BLaER1 (cell line): ENCODE data around the gene KLF16.
A peak's percentile ranks its signal among the peaks of the same experiment; 100 is the strongest.

Experiments
- H3K27ac ChIP-seq: shearing (Covaris generic); formaldehyde crosslinking; 2 replicates; pipeline ENCODE4 v1.8.1; 2022
- H3K27me3 ChIP-seq: shearing (Covaris generic); formaldehyde crosslinking; 2 replicates; pipeline ENCODE4 v1.8.1; 2022
- H3K36me3 ChIP-seq: shearing (Covaris generic); formaldehyde crosslinking; 2 replicates; pipeline ENCODE4 v1.8.1; 2022
- H3K4me1 ChIP-seq: shearing (Covaris generic); formaldehyde crosslinking; 2 replicates; pipeline ENCODE4 v1.8.1; 2022
- H3K4me2 ChIP-seq: shearing (Covaris generic); formaldehyde crosslinking; 2 replicates; pipeline ENCODE4 v1.8.1; 2022
- H3K4me3 ChIP-seq: shearing (Covaris generic); formaldehyde crosslinking; 2 replicates; pipeline ENCODE4 v1.8.1; 2022
- H3K9ac ChIP-seq: shearing (Covaris generic); formaldehyde crosslinking; 2 replicates; pipeline ENCODE4 v1.8.1; 2022
- H3K9me3 ChIP-seq: shearing (Covaris generic); formaldehyde crosslinking; 2 replicates; pipeline ENCODE4 v1.8.1; 2022
- H4K20me1 ChIP-seq: shearing (Covaris generic); formaldehyde crosslinking; 2 replicates; pipeline ENCODE4 v1.8.1; 2022
- Cebpa-rat ChIP-seq: shearing (Covaris generic); IDR thresholded peaks from 2 replicates; pipeline ENCODE4 v1.8.1; 2022

Gene KLF16

GRCh38 chr19:1832046-1832663 lies 31.2 kb downstream of the KLF16 start:
- Histone ChIP-seq H3K36me3 (peaks cover 97% of the 10 kb centered on the region), H4K20me1 (peaks cover 100% of the 10 kb centered on the region), H3K27me3 (no peaks in the 10 kb centered on the region), H3K9ac (no peak overlapping the region; the same call in 1 of the 2 replicates), H3K27ac (0 out of 2 replicates have a peak overlapping the region, but pooled peaks have one; percentile 6), H3K4me2 (peak overlapping the region; percentile 18), H3K9me3 (no peaks in the 10 kb centered on the region), H3K4me1 (peaks cover 79% of the 10 kb centered on the region), H3K4me3 (no peak overlapping the region)
- TF ChIP-seq Cebpa-rat, result no peak

- no peaks in the 10 kb centered on the region for H3K9me3 ChIP-seq
- TF ChIP-seq Cebpa-rat, result no peak
- H3K4me2 ChIP-seq, result peak overlapping the region; percentile 31
- no peak overlapping the region for H3K4me3 ChIP-seq
- H3K36me3 ChIP-seq, result peaks cover 93% of the 10 kb centered on the region
- H3K27ac ChIP-seq, result no peak overlapping the region
- peaks cover 81% of the 10 kb centered on the region for H3K4me1 ChIP-seq
- no peak overlapping the region for H3K9ac ChIP-seq
- no peaks in the 10 kb centered on the region for H3K27me3 ChIP-seq
- H4K20me1 ChIP-seq, result peaks cover 100% of the 10 kb centered on the region
Measured at GRCh38 chr19:1830978-1831377, 32.4 kb downstream of the KLF16 start.

- Histone ChIP-seq H3K27ac (no peak overlapping the region), H3K4me3 (no peak overlapping the region), H3K9me3 (no peaks in the 10 kb centered on the region), H3K4me1 (peaks cover 80% of the 10 kb centered on the region), H3K9ac (0 out of 2 replicates have a peak overlapping the region, but pooled peaks have one; percentile 7), H3K36me3 (peaks cover 93% of the 10 kb centered on the region), H3K4me2 (peak overlapping the region; percentile 31), H4K20me1 (peaks cover 100% of the 10 kb centered on the region), H3K27me3 (no peaks in the 10 kb centered on the region)
- peak; percentile 44; the same call in 1 of the 2 replicates for TF ChIP-seq Cebpa-rat
Measured at GRCh38 chr19:1830568-1830967, 32.8 kb downstream of the KLF16 start.

GRCh38 chr19:1829958-1830357 lies 33.4 kb downstream of the KLF16 start:
- no peaks in the 10 kb centered on the region for H3K27me3 ChIP-seq
- H3K27ac ChIP-seq, result no peak overlapping the region
- H3K4me3 ChIP-seq, result no peak overlapping the region
- H3K4me1 ChIP-seq, result peaks cover 78% of the 10 kb centered on the region
- peaks cover 93% of the 10 kb centered on the region for H3K36me3 ChIP-seq
- peak overlapping the region; percentile 31 for H3K4me2 ChIP-seq
- 0 out of 2 replicates have a peak overlapping the region, but pooled peaks have one; percentile 7 for H3K9ac ChIP-seq
- H4K20me1 ChIP-seq, result peaks cover 100% of the 10 kb centered on the region
- H3K9me3 ChIP-seq, result no peaks in the 10 kb centered on the region
- no peak for TF ChIP-seq Cebpa-rat

DNA sequence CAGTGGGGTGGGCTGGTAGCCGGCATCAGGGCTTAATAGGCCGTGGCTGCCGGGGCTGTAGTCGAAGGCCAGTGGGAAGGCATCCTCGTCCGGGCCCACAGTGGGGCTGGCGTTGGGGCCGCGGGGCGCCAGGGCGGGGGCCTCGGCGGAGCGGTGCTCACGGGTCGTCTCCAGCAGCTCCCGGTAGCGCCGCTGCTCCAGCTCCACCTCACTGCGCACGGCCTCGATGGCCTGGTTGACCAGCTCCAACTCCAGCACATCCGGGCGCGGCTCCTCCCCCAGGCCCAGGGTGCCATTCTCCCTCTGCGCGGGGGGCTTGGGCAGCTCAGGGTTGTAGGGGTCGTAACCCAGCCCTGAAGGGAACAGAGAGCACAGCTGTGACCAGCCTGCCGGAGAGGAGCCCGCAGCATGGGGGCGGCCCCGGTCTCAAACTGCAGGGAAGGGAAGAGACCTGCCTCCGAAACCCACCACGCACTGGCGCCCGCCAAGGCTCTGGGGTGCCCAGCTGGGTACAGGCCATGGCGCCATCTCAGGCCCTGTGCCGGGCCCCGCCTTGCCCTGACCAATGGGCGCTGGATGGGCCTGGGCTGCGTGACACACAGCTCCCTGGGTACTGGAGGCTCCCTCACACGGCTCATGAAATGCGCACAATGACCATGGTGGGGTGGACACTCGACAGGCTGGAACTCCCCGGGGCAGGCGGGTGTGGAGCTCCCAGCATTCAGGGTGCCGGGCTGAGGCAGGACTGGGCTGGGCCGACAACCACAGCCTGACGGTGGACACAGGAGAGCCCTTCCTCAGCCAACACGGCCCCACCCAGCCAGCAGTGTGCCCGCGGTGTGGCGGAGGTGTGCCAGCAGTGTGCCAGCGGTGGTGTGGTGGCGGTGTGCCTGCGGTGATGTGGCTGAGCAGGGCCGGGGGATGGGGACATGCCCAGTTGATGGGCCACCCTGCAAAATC lies 34.8 kb downstream of the KLF16 start:
- Histone ChIP-seq H4K20me1 (peaks cover 100% of the 10 kb centered on the region), H3K9me3 (no peaks in the 10 kb centered on the region), H3K27ac (no peak overlapping the region), H3K4me1 (peaks cover 67% of the 10 kb centered on the region), H3K27me3 (no peaks in the 10 kb centered on the region), H3K9ac (no peak overlapping the region), H3K36me3 (peaks cover 93% of the 10 kb centered on the region), H3K4me3 (no peak overlapping the region), H3K4me2 (no peak overlapping the region)
- TF ChIP-seq Cebpa-rat, result no peak

- Histone ChIP-seq H3K4me2 (peak overlapping the region; percentile 40; the same call in 1 of the 2 replicates), H3K9ac (no peak overlapping the region), H3K27me3 (no peaks in the 10 kb centered on the region), H3K36me3 (peaks cover 93% of the 10 kb centered on the region), H3K9me3 (no peaks in the 10 kb centered on the region), H4K20me1 (peaks cover 100% of the 10 kb centered on the region), H3K4me1 (peaks cover 62% of the 10 kb centered on the region), H3K4me3 (no peak overlapping the region), H3K27ac (no peak overlapping the region)
- no peak for TF ChIP-seq Cebpa-rat
Measured at GRCh38 chr19:1827566-1828278, 35.7 kb downstream of the KLF16 start.

DNA sequence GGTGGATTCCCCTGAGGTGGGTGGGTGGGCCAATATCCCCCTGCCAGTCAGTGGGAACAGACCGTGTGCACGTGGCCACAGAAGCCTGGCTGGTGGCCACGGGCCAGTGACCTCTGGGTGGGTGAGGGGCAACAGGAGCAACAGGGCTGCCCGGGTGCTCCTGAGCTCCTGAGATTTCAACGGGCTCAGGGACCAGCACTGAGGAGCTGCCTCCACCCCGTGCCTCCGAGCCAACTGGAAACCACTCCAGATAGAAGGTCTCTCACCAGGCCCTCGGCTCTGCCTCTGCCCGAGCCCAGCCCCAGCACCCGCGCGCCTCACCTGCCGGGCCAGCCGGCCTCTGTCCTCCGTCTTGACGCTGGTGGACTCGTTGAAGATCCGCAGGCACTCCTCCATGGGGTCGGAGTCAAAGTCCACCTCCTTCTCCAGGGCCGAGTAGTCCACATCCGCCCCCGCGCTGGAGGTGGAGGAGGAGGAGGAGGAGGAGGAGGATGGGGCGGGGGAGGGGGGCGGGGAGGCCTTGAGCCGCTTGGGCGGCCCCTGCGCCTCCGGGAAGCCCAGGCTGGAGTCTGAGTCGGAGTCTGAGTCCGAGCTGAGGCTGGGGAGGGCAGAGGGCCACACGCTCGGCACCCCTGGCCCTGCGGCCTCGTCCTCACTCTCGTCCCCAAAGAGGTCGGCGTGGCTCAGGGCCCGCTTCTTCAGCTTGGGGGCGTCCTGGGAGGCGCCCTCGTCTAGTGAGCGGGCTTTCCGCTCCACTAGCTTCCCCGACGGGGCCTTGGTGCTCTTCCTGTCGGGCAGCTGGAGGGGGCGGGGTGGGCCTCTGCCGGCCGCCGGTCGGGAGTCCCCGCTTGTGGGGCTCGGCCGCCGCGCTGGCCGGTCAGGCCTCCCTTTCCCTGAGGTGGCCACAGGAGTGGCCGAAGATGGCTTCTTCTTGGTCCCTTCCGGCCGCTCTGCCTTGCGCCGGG lies 36.5 kb downstream of the KLF16 start:
- Histone ChIP-seq H3K27ac (no peak overlapping the region), H3K36me3 (peaks cover 93% of the 10 kb centered on the region), H3K4me2 (peak overlapping the region; percentile 40), H3K4me1 (peaks cover 59% of the 10 kb centered on the region), H3K4me3 (no peak overlapping the region), H3K27me3 (no peaks in the 10 kb centered on the region), H3K9ac (no peak overlapping the region), H3K9me3 (no peaks in the 10 kb centered on the region), H4K20me1 (peaks cover 100% of the 10 kb centered on the region)
- TF ChIP-seq Cebpa-rat, result no peak

- H3K4me3 ChIP-seq, result no peak overlapping the region
- H3K4me1 ChIP-seq, result peaks cover 52% of the 10 kb centered on the region
- peaks cover 100% of the 10 kb centered on the region for H4K20me1 ChIP-seq
- no peak overlapping the region for H3K9ac ChIP-seq
- no peaks in the 10 kb centered on the region for H3K9me3 ChIP-seq
- H3K27ac ChIP-seq, result no peak overlapping the region; the same call in 1 of the 2 replicates
- H3K36me3 ChIP-seq, result peaks cover 96% of the 10 kb centered on the region
- H3K27me3 ChIP-seq, result no peaks in the 10 kb centered on the region
- peak overlapping the region; percentile 36 for H3K4me2 ChIP-seq
- no peak for TF ChIP-seq Cebpa-rat
Measured at GRCh38 chr19:1825909-1826556, 37.3 kb downstream of the KLF16 start.
